Measurements from ENCODE around the gene WDR48. TPM values are rescaled to one million over a fixed set of nuclear protein-coding genes. Genes with fewer than 3 reads are reported as not detected.
A peak's percentile ranks its signal among the peaks of the same experiment; 100 is the strongest.

WDR48 gene
- polyA plus RNA-seq, 1 donor from 2014 or later, result 111 TPM

DNA sequence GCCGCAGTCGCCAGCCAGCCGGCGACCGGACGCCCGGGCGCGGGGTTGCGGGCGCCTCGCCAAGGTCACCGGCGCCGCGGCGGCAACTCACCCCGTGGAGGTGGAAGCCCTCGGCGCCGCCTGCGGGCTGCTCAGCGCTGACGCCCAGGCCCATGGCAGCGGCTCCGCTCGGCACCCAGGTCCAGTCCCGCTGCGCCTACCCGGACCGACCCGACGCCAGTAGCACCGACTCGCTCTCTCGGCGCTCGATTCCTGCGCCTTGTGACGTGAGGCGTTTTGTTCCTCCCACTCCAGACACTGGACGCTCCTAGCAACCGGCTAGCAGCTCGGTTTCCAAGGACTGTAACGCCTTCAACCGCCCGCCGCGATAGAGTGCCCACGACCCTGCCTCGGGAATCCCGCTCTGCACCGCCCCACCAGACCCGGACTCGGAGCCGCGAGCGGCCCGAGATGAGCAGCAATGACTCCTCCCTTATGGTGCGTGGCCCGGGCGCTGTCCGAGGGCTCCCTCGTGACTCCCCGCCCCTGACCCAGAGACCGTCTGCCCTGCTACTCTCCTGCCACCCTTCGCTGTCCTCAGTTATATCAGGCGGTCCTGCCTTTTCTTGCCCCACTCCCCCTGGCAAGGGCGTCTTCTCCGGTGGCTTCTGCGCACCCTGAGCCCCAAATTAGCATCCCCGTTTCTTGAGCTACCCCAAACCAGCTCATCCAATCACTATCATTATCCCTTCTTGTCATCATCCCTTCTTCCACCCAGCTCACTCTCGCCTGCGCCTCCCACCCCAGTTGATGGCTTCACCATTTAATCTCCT, 55.8 kb downstream of the WDR48 start, which contains the start of the genes GORASP1 and TTC21A:
Gene GORASP1 (minus strand): TSS at position 240 of the 812 bp plus-strand sequence. CDS start 86 bp downstream, at position 154.
Gene TTC21A (plus strand): TSS at position 293 of the 812 bp plus-strand sequence. CDS start 158 bp downstream, at position 451.
- H2AFZ ChIP-seq (ENCODE audit: low read depth, low read length), result peak within 1 kb of the TSS; percentile 94
- H3K27me3 ChIP-seq (ENCODE audit: insufficient read depth, low read depth, low read length), result no peaks in the 10 kb centered on the region
- H3F3A ChIP-seq (ENCODE audit: insufficient read depth, low read length, poor library complexity, severe bottlenecking), result peaks cover 4% of the 10 kb centered on the region
- peak within 1 kb of the TSS; percentile 69 for H3K27ac ChIP-seq (ENCODE audit: low read length)
- H4K20me1 ChIP-seq (ENCODE audit: insufficient read depth), result no peaks in the 10 kb centered on the region
- H3K4me2 ChIP-seq (ENCODE audit: low read length), result peak within 1 kb of the TSS; percentile 88
- H3K79me2 ChIP-seq (replicated peaks; ENCODE audit: insufficient read depth, low read length), result peaks cover 21% of the 10 kb centered on the region
- H3K9ac ChIP-seq (ENCODE audit: low read length), result peak within 1 kb of the TSS; percentile 83
- H3K9me2 ChIP-seq (ENCODE audit: insufficient read depth, low read length), result no peaks in the 10 kb centered on the region
- H3K4me3 ChIP-seq (ENCODE audit: low read length), result peak within 1 kb of the TSS; percentile 99
- H3K9me3 ChIP-seq (ENCODE audit: low read length), result no peaks in the 10 kb centered on the region
- no peaks in the 10 kb centered on the region for H3K36me3 ChIP-seq (ENCODE audit: insufficient read depth, low read length)
- TF ChIP-seq SMC3 (conservative IDR thresholded peaks at IDR 0.05; ENCODE audit: poor library complexity) (peak; percentile 41), EZH2 (IDR thresholded peaks at IDR 0.05; ENCODE audit: borderline replicate concordance, insufficient read depth, low read length, poor library complexity, severe bottlenecking) (no peak), EP300 (conservative IDR thresholded peaks at IDR 0.05; ENCODE audit: poor library complexity, severe bottlenecking) (peak; percentile 56), MXI1 (conservative IDR thresholded peaks at IDR 0.05; ENCODE audit: poor library complexity, severe bottlenecking) (peak; percentile 67), TAF1 (IDR thresholded peaks at IDR 0.05; ENCODE audit: low read depth) (peak; percentile 42), POLR2AphosphoS5 (IDR thresholded peaks at IDR 0.05) (peak; percentile 84), RAD21 (conservative IDR thresholded peaks at IDR 0.05) (no peak)
- TF ChIP-seq, protein P1, sequence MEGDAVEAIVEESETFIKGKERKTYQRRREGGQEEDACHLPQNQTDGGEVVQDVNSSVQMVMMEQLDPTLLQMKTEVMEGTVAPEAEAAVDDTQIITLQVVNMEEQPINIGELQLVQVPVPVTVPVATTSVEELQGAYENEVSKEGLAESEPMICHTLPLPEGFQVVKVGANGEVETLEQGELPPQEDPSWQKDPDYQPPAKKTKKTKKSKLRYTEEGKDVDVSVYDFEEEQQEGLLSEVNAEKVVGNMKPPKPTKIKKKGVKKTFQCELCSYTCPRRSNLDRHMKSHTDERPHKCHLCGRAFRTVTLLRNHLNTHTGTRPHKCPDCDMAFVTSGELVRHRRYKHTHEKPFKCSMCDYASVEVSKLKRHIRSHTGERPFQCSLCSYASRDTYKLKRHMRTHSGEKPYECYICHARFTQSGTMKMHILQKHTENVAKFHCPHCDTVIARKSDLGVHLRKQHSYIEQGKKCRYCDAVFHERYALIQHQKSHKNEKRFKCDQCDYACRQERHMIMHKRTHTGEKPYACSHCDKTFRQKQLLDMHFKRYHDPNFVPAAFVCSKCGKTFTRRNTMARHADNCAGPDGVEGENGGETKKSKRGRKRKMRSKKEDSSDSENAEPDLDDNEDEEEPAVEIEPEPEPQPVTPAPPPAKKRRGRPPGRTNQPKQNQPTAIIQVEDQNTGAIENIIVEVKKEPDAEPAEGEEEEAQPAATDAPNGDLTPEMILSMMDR (IDR thresholded peaks at IDR 0.05; ENCODE audit: poor library complexity, severe bottlenecking), result no peak
- TF ChIP-seq, protein P2, sequence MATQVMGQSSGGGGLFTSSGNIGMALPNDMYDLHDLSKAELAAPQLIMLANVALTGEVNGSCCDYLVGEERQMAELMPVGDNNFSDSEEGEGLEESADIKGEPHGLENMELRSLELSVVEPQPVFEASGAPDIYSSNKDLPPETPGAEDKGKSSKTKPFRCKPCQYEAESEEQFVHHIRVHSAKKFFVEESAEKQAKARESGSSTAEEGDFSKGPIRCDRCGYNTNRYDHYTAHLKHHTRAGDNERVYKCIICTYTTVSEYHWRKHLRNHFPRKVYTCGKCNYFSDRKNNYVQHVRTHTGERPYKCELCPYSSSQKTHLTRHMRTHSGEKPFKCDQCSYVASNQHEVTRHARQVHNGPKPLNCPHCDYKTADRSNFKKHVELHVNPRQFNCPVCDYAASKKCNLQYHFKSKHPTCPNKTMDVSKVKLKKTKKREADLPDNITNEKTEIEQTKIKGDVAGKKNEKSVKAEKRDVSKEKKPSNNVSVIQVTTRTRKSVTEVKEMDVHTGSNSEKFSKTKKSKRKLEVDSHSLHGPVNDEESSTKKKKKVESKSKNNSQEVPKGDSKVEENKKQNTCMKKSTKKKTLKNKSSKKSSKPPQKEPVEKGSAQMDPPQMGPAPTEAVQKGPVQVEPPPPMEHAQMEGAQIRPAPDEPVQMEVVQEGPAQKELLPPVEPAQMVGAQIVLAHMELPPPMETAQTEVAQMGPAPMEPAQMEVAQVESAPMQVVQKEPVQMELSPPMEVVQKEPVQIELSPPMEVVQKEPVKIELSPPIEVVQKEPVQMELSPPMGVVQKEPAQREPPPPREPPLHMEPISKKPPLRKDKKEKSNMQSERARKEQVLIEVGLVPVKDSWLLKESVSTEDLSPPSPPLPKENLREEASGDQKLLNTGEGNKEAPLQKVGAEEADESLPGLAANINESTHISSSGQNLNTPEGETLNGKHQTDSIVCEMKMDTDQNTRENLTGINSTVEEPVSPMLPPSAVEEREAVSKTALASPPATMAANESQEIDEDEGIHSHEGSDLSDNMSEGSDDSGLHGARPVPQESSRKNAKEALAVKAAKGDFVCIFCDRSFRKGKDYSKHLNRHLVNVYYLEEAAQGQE (IDR thresholded peaks at IDR 0.05; ENCODE audit: borderline replicate concordance), result no peak

DNA sequence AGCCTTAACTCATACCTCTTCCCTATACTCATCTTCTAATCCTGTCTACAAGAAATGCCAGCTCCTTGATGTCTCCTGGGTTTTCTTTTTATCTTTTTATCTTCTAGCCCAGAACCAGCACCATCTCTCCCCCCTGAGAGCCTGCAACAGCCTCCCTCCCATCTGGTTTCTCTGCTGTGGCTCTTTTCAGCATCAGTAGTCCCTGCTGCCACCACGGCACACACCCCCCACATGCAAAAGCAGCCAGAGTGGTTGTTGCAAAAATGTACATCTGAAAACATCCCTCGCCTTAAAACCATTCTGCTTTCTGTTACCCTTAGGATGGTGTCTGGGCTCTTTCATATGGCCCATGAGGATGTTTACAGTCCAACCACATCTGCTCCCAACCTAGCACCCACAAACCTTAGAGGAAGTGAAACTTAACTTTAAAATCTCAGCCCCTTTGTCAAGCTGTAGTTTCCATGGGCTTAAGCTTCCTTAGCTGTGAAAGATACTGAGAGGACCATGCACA, 56.4 kb downstream of the WDR48 start:
- Histone ChIP-seq H3K4me3 (ENCODE audit: low read length) (peak overlapping the region; percentile 99), H3K9me3 (ENCODE audit: low read length) (no peaks in the 10 kb centered on the region), H3K9ac (ENCODE audit: low read length) (peak overlapping the region; percentile 83)

More for the DNA sequence above, 56.4 kb downstream of the WDR48 start:
- peak overlapping the region; percentile 94 for H2AFZ ChIP-seq (ENCODE audit: low read depth, low read length)
- H3K9me2 ChIP-seq (ENCODE audit: insufficient read depth, low read length), result no peaks in the 10 kb centered on the region
- H3K27ac ChIP-seq (ENCODE audit: low read length), result peak overlapping the region; percentile 69
- no peak for TF ChIP-seq POLR2AphosphoS5 (IDR thresholded peaks at IDR 0.05)
- TF ChIP-seq EP300 (conservative IDR thresholded peaks at IDR 0.05; ENCODE audit: poor library complexity, severe bottlenecking), result no peak
- TF ChIP-seq SMC3 (conservative IDR thresholded peaks at IDR 0.05; ENCODE audit: poor library complexity), result no peak
- no peak for TF ChIP-seq EZH2 (IDR thresholded peaks at IDR 0.05; ENCODE audit: borderline replicate concordance, insufficient read depth, low read length, poor library complexity, severe bottlenecking)
- TF ChIP-seq, protein P1 (IDR thresholded peaks at IDR 0.05; ENCODE audit: poor library complexity, severe bottlenecking), result no peak
- TF ChIP-seq TAF1 (IDR thresholded peaks at IDR 0.05; ENCODE audit: low read depth), result no peak
- TF ChIP-seq, protein P2 (IDR thresholded peaks at IDR 0.05; ENCODE audit: borderline replicate concordance), result no peak
- no peak for TF ChIP-seq RAD21 (conservative IDR thresholded peaks at IDR 0.05)
- TF ChIP-seq MXI1 (conservative IDR thresholded peaks at IDR 0.05; ENCODE audit: poor library complexity, severe bottlenecking), result no peak
- peaks cover 21% of the 10 kb centered on the region for H3K79me2 ChIP-seq (replicated peaks; ENCODE audit: insufficient read depth, low read length)
- peaks cover 4% of the 10 kb centered on the region for H3F3A ChIP-seq (ENCODE audit: insufficient read depth, low read length, poor library complexity, severe bottlenecking)
- peak overlapping the region; percentile 88 for H3K4me2 ChIP-seq (ENCODE audit: low read length)
- no peaks in the 10 kb centered on the region for H3K27me3 ChIP-seq (ENCODE audit: insufficient read depth, low read depth, low read length)
- no peaks in the 10 kb centered on the region for H3K36me3 ChIP-seq (ENCODE audit: insufficient read depth, low read length)
- no peaks in the 10 kb centered on the region for H4K20me1 ChIP-seq (ENCODE audit: insufficient read depth)

All from neural cell (in vitro differentiated cells).